Jurkat, Clone E6-1 (cell line): ENCODE results near the gene MS4A7.
A peak's percentile ranks its signal among the peaks of the same experiment; 100 is the strongest.

ENCODE experiments used
- DNase-seq: peaks from one replicate; pipeline ENCODE4 v3.0.0-alpha.2; 2011; ENCODE audit warnings: low read depth, low spot score
- H3K4me3 ChIP-seq: 2 replicates; pipeline ENCODE4 v1.5.1; 2011; ENCODE audit warnings: mild to moderate bottlenecking, low read length, control low read depth, moderate library complexity

The MS4A7 gene

GRCh38 chr11:60367896-60368295 lies 10.4 kb upstream of the MS4A7 start:
- DNase-seq: no peak
- no peak overlapping the region for H3K4me3 ChIP-seq

GRCh38 chr11:60370252-60370810 lies 8.0 kb upstream of the MS4A7 start:
- no peak for DNase-seq
- no peak overlapping the region for H3K4me3 ChIP-seq

GRCh38 chr11:60370811-60371298 lies 7.5 kb upstream of the MS4A7 start:
- H3K4me3 ChIP-seq: no peak overlapping the region
- DNase-seq: no peak

GRCh38 chr11:60371386-60371785 lies 6.9 kb upstream of the MS4A7 start:
- no peak overlapping the region for H3K4me3 ChIP-seq
- no peak for DNase-seq

- DNase-seq: no peak
- H3K4me3 ChIP-seq: no peak overlapping the region
Observed at GRCh38 chr11:60371854-60372253, 6.5 kb upstream of the MS4A7 start.

GRCh38 chr11:60372767-60373166 lies 5.6 kb upstream of the MS4A7 start:
- DNase-seq: no peak
- H3K4me3 ChIP-seq: no peak overlapping the region

GRCh38 chr11:60375316-60375715 lies 3.0 kb upstream of the MS4A7 start:
- no peak overlapping the region for H3K4me3 ChIP-seq
- DNase-seq: no peak

- no peak for DNase-seq
- no peak overlapping the region for H3K4me3 ChIP-seq
Observed at GRCh38 chr11:60376601-60377000, 1.7 kb upstream of the MS4A7 start.

- DNase-seq: no peak
- H3K4me3 ChIP-seq: no peak overlapping the region
Observed at GRCh38 chr11:60377401-60378136, 763 bp upstream of the MS4A7 start.

- DNase-seq: no peak
- H3K4me3 ChIP-seq: no peak overlapping the region
Observed at GRCh38 chr11:60389279-60389910, 11.1 kb downstream of the MS4A7 start.

- DNase-seq: no peak
- no peak overlapping the region for H3K4me3 ChIP-seq
Observed at GRCh38 chr11:60390419-60390818, 12.1 kb downstream of the MS4A7 start.

- no peak for DNase-seq
Observed at GRCh38 chr11:60392361-60392760, 14.0 kb downstream of the MS4A7 start.

GRCh38 chr11:60393016-60393415 lies 14.7 kb downstream of the MS4A7 start:
- H3K4me3 ChIP-seq: no peak overlapping the region
- DNase-seq: no peak

More at GRCh38 chr11:60392361-60392760, 14.0 kb downstream of the MS4A7 start:
- H3K4me3 ChIP-seq: no peak overlapping the region

- DNase-seq: no peak
- no peak overlapping the region for H3K4me3 ChIP-seq
Observed at GRCh38 chr11:60394666-60395380, 16.5 kb downstream of the MS4A7 start.

GRCh38 chr11:60396382-60396781 lies 18.1 kb downstream of the MS4A7 start, which contains the start of gene MS4A14:
Gene MS4A14 (plus strand): TSS chr11:60396459. CDS start chr11:60396579, 120 bp downstream.
- H3K4me3 ChIP-seq: no peak within 1 kb of the TSS
- DNase-seq: no peak

GRCh38 chr11:60396799-60397198 lies 18.5 kb downstream of the MS4A7 start:
- no peak for DNase-seq

GRCh38 chr11:60420015-60420414 lies 41.7 kb downstream of the MS4A7 start:
- no peak overlapping the region for H3K4me3 ChIP-seq
- DNase-seq: no peak

More at GRCh38 chr11:60396799-60397198, 18.5 kb downstream of the MS4A7 start:
- H3K4me3 ChIP-seq: no peak overlapping the region

- DNase-seq: no peak
Observed at GRCh38 chr11:60422609-60423008, 44.3 kb downstream of the MS4A7 start.

GRCh38 chr11:60428517-60428916 lies 50.2 kb downstream of the MS4A7 start:
- peak; percentile 32 for DNase-seq

More at GRCh38 chr11:60422609-60423008, 44.3 kb downstream of the MS4A7 start:
- H3K4me3 ChIP-seq: no peak overlapping the region

GRCh38 chr11:60429272-60429671 lies 50.9 kb downstream of the MS4A7 start, which contains the start of gene MS4A5:
Gene MS4A5 (plus strand): TSS chr11:60429572. CDS start chr11:60429675, 103 bp downstream.
- H3K4me3 ChIP-seq: no peak within 1 kb of the TSS
- no peak for DNase-seq

More at GRCh38 chr11:60428517-60428916, 50.2 kb downstream of the MS4A7 start:
- no peak overlapping the region for H3K4me3 ChIP-seq
